Measurements from ENCODE around the gene FXYD2. TPM values are rescaled to one million over a fixed set of nuclear protein-coding genes. Genes with fewer than 3 reads are reported as not detected.

Gene FXYD2
- total RNA-seq, 1 experiment from 2014 or later, result 0.39 TPM

GRCh38 chr11:117771197-117771596, 53.3 kb downstream of the FXYD2 start:
- CTCF ChIA-PET, result no interaction called here
- H3K4me3 ChIP-seq (ENCODE audit: low read depth in 2 of 2, low read length in 2 of 2), result no peak overlapping the region
- no peaks in the 10 kb centered on the region for H3K4me1 ChIP-seq (ENCODE audit: control insufficient read depth, insufficient read depth, low read length)
- ATAC-seq (no peak), DNase-seq (ENCODE audit: low read depth, low spot score) (no peak)
- H3K27ac ChIP-seq (ENCODE audit: low read length), result no peak overlapping the region
- no TSS peak for BruUV-seq (replicated peaks)
- POLR2A ChIA-PET, result no interaction called here
- H3K27me3 ChIP-seq (ENCODE audit: control insufficient read depth, insufficient read depth, low read length), result no peaks in the 10 kb centered on the region; the same call in 1 of the 2 replicates
- intact Hi-C loops (cut with micrococcal nuclease; ENCODE audit: unreplicated experiment) (no loop called here), in situ Hi-C loops (cut with HindIII; ENCODE audit: low pct_unique_long_range_greater_than_20kb, low sequenced_read_pairs) (no loop called here)
- no peaks in the 10 kb centered on the region for H3K9me3 ChIP-seq (ENCODE audit: control insufficient read depth, insufficient read depth, low read depth, low read length)
- H3K36me3 ChIP-seq (ENCODE audit: control insufficient read depth, insufficient read depth, low read length), result no peaks in the 10 kb centered on the region
- TF ChIP-seq TCF7L2 (IDR thresholded peaks at IDR 0.05; ENCODE audit: low read depth, low read length) (no peak), POLR2AphosphoS5 (IDR thresholded peaks at IDR 0.05; ENCODE audit: low read depth, low read length) (no peak)

- H3K27me3 ChIP-seq (ENCODE audit: control insufficient read depth, insufficient read depth, low read length), result no peaks in the 10 kb centered on the region
- ChIA-PET CTCF (interaction anchor here (0.7 kb wide), 1 partner anchor 109 kb away, joined by 3 read pairs; no protein-coding TSS in a partner anchor), POLR2A (no interaction called here)
- H3K36me3 ChIP-seq (ENCODE audit: control insufficient read depth, insufficient read depth, low read length), result no peaks in the 10 kb centered on the region
- in situ Hi-C loops (cut with HindIII; ENCODE audit: low pct_unique_long_range_greater_than_20kb, low sequenced_read_pairs), result no loop called here
- TF ChIP-seq CTCF (IDR thresholded peaks at IDR 0.05) (no peak), REST (IDR thresholded peaks at IDR 0.05; ENCODE audit: insufficient read depth in 1 of 2, low read depth in 2 of 2, low read length in 1 of 2) (no peak), TCF7L2 (IDR thresholded peaks at IDR 0.05; ENCODE audit: low read depth, low read length) (no peak), SIN3A (IDR thresholded peaks at IDR 0.05; ENCODE audit: borderline replicate concordance, insufficient read depth, low read depth, low read length) (no peak), POLR2AphosphoS5 (IDR thresholded peaks at IDR 0.05; ENCODE audit: low read depth, low read length) (no peak)
- no TSS peak for BruUV-seq (replicated peaks)
- no peak overlapping the region for H3K4me3 ChIP-seq (ENCODE audit: low read depth in 2 of 2, low read length in 2 of 2)
- no peaks in the 10 kb centered on the region for H3K4me1 ChIP-seq (ENCODE audit: control insufficient read depth, insufficient read depth, low read length)
- H3K9me3 ChIP-seq (ENCODE audit: control insufficient read depth, insufficient read depth, low read depth, low read length), result no peaks in the 10 kb centered on the region
- H3K27ac ChIP-seq (ENCODE audit: low read length), result no peak overlapping the region
- DNase-seq (ENCODE audit: low read depth, low spot score) (no peak), ATAC-seq (no peak)
- intact Hi-C loops (cut with micrococcal nuclease; ENCODE audit: unreplicated experiment), result no loop called here
These were observed 54.5 kb downstream of the FXYD2 start for GRCh38 chr11:117770061-117770460.

Other genes starting within 250 kb of the FXYD2 start
- gene DSCAML1, start 27.5 kb downstream of the FXYD2 start, total RNA-seq (2021; ENCODE audit: unreplicated experiment), result 1.6 TPM
- 0.54 TPM for gene FXYD6, start 51.9 kb upstream of the FXYD2 start, total RNA-seq (2021; ENCODE audit: unreplicated experiment)
- not detected for gene TMPRSS13, start 104.7 kb upstream of the FXYD2 start, total RNA-seq (2021; ENCODE audit: unreplicated experiment)
- 0.41 TPM for gene IL10RA, start 161.7 kb upstream of the FXYD2 start, total RNA-seq (2021; ENCODE audit: unreplicated experiment)